Measurements from ENCODE around the gene AMZ1.

AMZ1 gene

GRCh38 chr7:2709553-2710285, 21.7 kb downstream of the AMZ1 start:
- 37% methylated on average over 35 of the region's 35 CpGs for WGBS
- Histone ChIP-seq H3K9me3 (ENCODE audit: insufficient read depth, low read depth, low read length) (no peaks in the 10 kb centered on the region), H3K27me3 (ENCODE audit: insufficient read depth, low read length) (no peaks in the 10 kb centered on the region), H3K36me3 (ENCODE audit: insufficient read depth, low read length) (no peaks in the 10 kb centered on the region), H3K9ac (ENCODE audit: low read depth, low read length) (no peak overlapping the region), H3K4me1 (ENCODE audit: insufficient read depth, low read length) (no peaks in the 10 kb centered on the region), H3K4me3 (ENCODE audit: low read length) (no peak overlapping the region), H3K27ac (ENCODE audit: low read depth, low read length) (no peak overlapping the region)

- Histone ChIP-seq H3K4me3 (ENCODE audit: low read length) (no peak overlapping the region), H3K4me1 (ENCODE audit: insufficient read depth, low read length) (no peaks in the 10 kb centered on the region), H3K9ac (ENCODE audit: low read depth, low read length) (no peak overlapping the region), H3K9me3 (ENCODE audit: insufficient read depth, low read depth, low read length) (no peaks in the 10 kb centered on the region), H3K27ac (ENCODE audit: low read depth, low read length) (no peak overlapping the region), H3K27me3 (ENCODE audit: insufficient read depth, low read length) (no peaks in the 10 kb centered on the region), H3K36me3 (ENCODE audit: insufficient read depth, low read length) (no peaks in the 10 kb centered on the region; the same call in 1 of the 2 replicates)
- 88% methylated on average over 11 of the region's 11 CpGs for WGBS
Measured at GRCh38 chr7:2710286-2710655, 22.3 kb downstream of the AMZ1 start.

GRCh38 chr7:2710901-2711551, 23.0 kb downstream of the AMZ1 start:
- no peaks in the 10 kb centered on the region for H3K27me3 ChIP-seq (ENCODE audit: insufficient read depth, low read length)
- no peak overlapping the region for H3K4me3 ChIP-seq (ENCODE audit: low read length)
- no peak overlapping the region for H3K27ac ChIP-seq (ENCODE audit: low read depth, low read length)
- no peaks in the 10 kb centered on the region for H3K9me3 ChIP-seq (ENCODE audit: insufficient read depth, low read depth, low read length)
- 66% methylated on average over 4 of the region's 4 CpGs for WGBS
- H3K4me1 ChIP-seq (ENCODE audit: insufficient read depth, low read length), result no peaks in the 10 kb centered on the region
- H3K36me3 ChIP-seq (ENCODE audit: insufficient read depth, low read length), result peaks cover 5% of the 10 kb centered on the region
- no peak overlapping the region for H3K9ac ChIP-seq (ENCODE audit: low read depth, low read length)

GRCh38 chr7:2711895-2712675, 24.1 kb downstream of the AMZ1 start:
- H3K27me3 ChIP-seq (ENCODE audit: insufficient read depth, low read length), result no peaks in the 10 kb centered on the region
- H3K4me1 ChIP-seq (ENCODE audit: insufficient read depth, low read length), result no peaks in the 10 kb centered on the region
- no peak overlapping the region for H3K9ac ChIP-seq (ENCODE audit: low read depth, low read length)
- H3K9me3 ChIP-seq (ENCODE audit: insufficient read depth, low read depth, low read length), result no peaks in the 10 kb centered on the region
- peaks cover 8% of the 10 kb centered on the region for H3K36me3 ChIP-seq (ENCODE audit: insufficient read depth, low read length)
- no peak overlapping the region for H3K27ac ChIP-seq (ENCODE audit: low read depth, low read length)
- H3K4me3 ChIP-seq (ENCODE audit: low read length), result no peak overlapping the region
- WGBS, result 93% methylated on average over 25 of the region's 25 CpGs

GRCh38 chr7:2713370-2713769, 25.4 kb downstream of the AMZ1 start:
- Histone ChIP-seq H3K9ac (ENCODE audit: low read depth, low read length) (no peak overlapping the region), H3K4me3 (ENCODE audit: low read length) (no peak overlapping the region), H3K27me3 (ENCODE audit: insufficient read depth, low read length) (no peaks in the 10 kb centered on the region), H3K27ac (ENCODE audit: low read depth, low read length) (no peak overlapping the region), H3K9me3 (ENCODE audit: insufficient read depth, low read depth, low read length) (no peaks in the 10 kb centered on the region), H3K36me3 (ENCODE audit: insufficient read depth, low read length) (peaks cover 14% of the 10 kb centered on the region), H3K4me1 (ENCODE audit: insufficient read depth, low read length) (no peaks in the 10 kb centered on the region)
- 84% methylated on average over 13 of the region's 13 CpGs for WGBS

GRCh38 chr7:2713978-2714377, 26.0 kb downstream of the AMZ1 start:
- Histone ChIP-seq H3K9me3 (ENCODE audit: insufficient read depth, low read depth, low read length) (no peaks in the 10 kb centered on the region), H3K27ac (ENCODE audit: low read depth, low read length) (no peak overlapping the region), H3K9ac (ENCODE audit: low read depth, low read length) (no peak overlapping the region), H3K27me3 (ENCODE audit: insufficient read depth, low read length) (no peaks in the 10 kb centered on the region), H3K4me3 (ENCODE audit: low read length) (no peak overlapping the region), H3K4me1 (ENCODE audit: insufficient read depth, low read length) (no peaks in the 10 kb centered on the region), H3K36me3 (ENCODE audit: insufficient read depth, low read length) (peaks cover 16% of the 10 kb centered on the region)
- 92% methylated on average over 12 of the region's 12 CpGs for WGBS

GRCh38 chr7:2714636-2715035, 26.6 kb downstream of the AMZ1 start:
- Histone ChIP-seq H3K4me3 (ENCODE audit: low read length) (no peak overlapping the region), H3K9ac (ENCODE audit: low read depth, low read length) (no peak overlapping the region), H3K27ac (ENCODE audit: low read depth, low read length) (no peak overlapping the region), H3K27me3 (ENCODE audit: insufficient read depth, low read length) (no peaks in the 10 kb centered on the region), H3K9me3 (ENCODE audit: insufficient read depth, low read depth, low read length) (no peaks in the 10 kb centered on the region), H3K4me1 (ENCODE audit: insufficient read depth, low read length) (no peaks in the 10 kb centered on the region), H3K36me3 (ENCODE audit: insufficient read depth, low read length) (peaks cover 16% of the 10 kb centered on the region)
- 94% methylated on average over 9 of the region's 9 CpGs for WGBS

- 91% methylated on average over 22 of the region's 22 CpGs for WGBS
Measured at GRCh38 chr7:2715341-2716231, 27.6 kb downstream of the AMZ1 start.

GRCh38 chr7:2716488-2716887, 28.5 kb downstream of the AMZ1 start:
- Histone ChIP-seq H3K9ac (ENCODE audit: low read depth, low read length) (no peak overlapping the region), H3K4me1 (ENCODE audit: insufficient read depth, low read length) (no peaks in the 10 kb centered on the region)

More at GRCh38 chr7:2715341-2716231, 27.6 kb downstream of the AMZ1 start:
- H3K36me3 ChIP-seq (ENCODE audit: insufficient read depth, low read length), result peaks cover 19% of the 10 kb centered on the region
- no peak overlapping the region for H3K27ac ChIP-seq (ENCODE audit: low read depth, low read length)
- H3K4me1 ChIP-seq (ENCODE audit: insufficient read depth, low read length), result no peaks in the 10 kb centered on the region
- H3K9ac ChIP-seq (ENCODE audit: low read depth, low read length), result no peak overlapping the region
- H3K4me3 ChIP-seq (ENCODE audit: low read length), result no peak overlapping the region
- no peaks in the 10 kb centered on the region for H3K27me3 ChIP-seq (ENCODE audit: insufficient read depth, low read length)
- no peaks in the 10 kb centered on the region for H3K9me3 ChIP-seq (ENCODE audit: insufficient read depth, low read depth, low read length)

GRCh38 chr7:2716906-2717292, 28.9 kb downstream of the AMZ1 start:
- Histone ChIP-seq H3K36me3 (ENCODE audit: insufficient read depth, low read length) (peaks cover 19% of the 10 kb centered on the region), H3K4me1 (ENCODE audit: insufficient read depth, low read length) (no peaks in the 10 kb centered on the region), H3K27me3 (ENCODE audit: insufficient read depth, low read length) (no peaks in the 10 kb centered on the region), H3K9me3 (ENCODE audit: insufficient read depth, low read depth, low read length) (no peaks in the 10 kb centered on the region), H3K4me3 (ENCODE audit: low read length) (no peak overlapping the region), H3K9ac (ENCODE audit: low read depth, low read length) (no peak overlapping the region), H3K27ac (ENCODE audit: low read depth, low read length) (no peak overlapping the region)
- WGBS, result 87% methylated on average over 20 of the region's 20 CpGs

More at GRCh38 chr7:2716488-2716887, 28.5 kb downstream of the AMZ1 start:
- H3K27me3 ChIP-seq (ENCODE audit: insufficient read depth, low read length), result no peaks in the 10 kb centered on the region
- H3K9me3 ChIP-seq (ENCODE audit: insufficient read depth, low read depth, low read length), result no peaks in the 10 kb centered on the region
- H3K36me3 ChIP-seq (ENCODE audit: insufficient read depth, low read length), result peaks cover 19% of the 10 kb centered on the region
- 96% methylated on average over 11 of the region's 11 CpGs for WGBS
- no peak overlapping the region for H3K27ac ChIP-seq (ENCODE audit: low read depth, low read length)
- H3K4me3 ChIP-seq (ENCODE audit: low read length), result no peak overlapping the region

Data from HUES64 (cell line).